Stimulated activated CD8-positive, alpha-beta memory T cell treated with anti-CD3 and anti-CD28 coated beads, Interleukin-4, amount 100 ng/mL, for 24 hours (primary cell): ENCODE measurements around the gene CST9.
"Not testable (repeated sequence)": the region's sequence is repeated elsewhere in the genome, so short reads cannot be mapped to it uniquely, and the experiment has no call there.

Experiments
- DNase-seq: peaks from one replicate; pipeline ENCODE4 v3.0.0-alpha.2; 2020; ENCODE audit warnings: low read depth

Gene CST9

GRCh38 chr20:23587631-23588030 is 18.1 kb downstream of the CST9 start:
- no peak for DNase-seq

- no peak for DNase-seq
Observed at GRCh38 chr20:23586735-23587525, 18.8 kb downstream of the CST9 start.

GRCh38 chr20:23585808-23586734 is 19.6 kb downstream of the CST9 start:
- no peak for DNase-seq

GRCh38 chr20:23585449-23585807 is 20.3 kb downstream of the CST9 start:
- no peak for DNase-seq

GRCh38 chr20:23584434-23585199 is 21.1 kb downstream of the CST9 start:
- DNase-seq, result no peak

- DNase-seq, result no peak
Observed at GRCh38 chr20:23583526-23583925, 22.2 kb downstream of the CST9 start.

- no peak for DNase-seq
Observed at GRCh38 chr20:23582293-23582692, 23.4 kb downstream of the CST9 start.

- DNase-seq, result not testable (repeated sequence)
Observed at GRCh38 chr20:23581833-23582232, 23.9 kb downstream of the CST9 start.

GRCh38 chr20:23574977-23575376 is 30.7 kb downstream of the CST9 start:
- DNase-seq, result no peak

- no peak for DNase-seq
Observed at GRCh38 chr20:23570178-23570760, 35.4 kb downstream of the CST9 start.

- DNase-seq, result no peak
Observed at GRCh38 chr20:23569570-23569969, 36.1 kb downstream of the CST9 start.

GRCh38 chr20:23568971-23569330 is 36.8 kb downstream of the CST9 start:
- DNase-seq, result no peak

GRCh38 chr20:23568320-23568970 is 37.3 kb downstream of the CST9 start, which contains the start of gene CST9L:
CST9L (minus strand) TSS chr20:23568484; CDS start chr20:23568450, 34 bp downstream.
- DNase-seq, result no peak

- DNase-seq, result no peak
Observed at GRCh38 chr20:23566199-23566932, 39.4 kb downstream of the CST9 start.

- DNase-seq, result no peak
Observed at GRCh38 chr20:23565503-23566045, 40.1 kb downstream of the CST9 start.

- DNase-seq, result no peak
Observed at GRCh38 chr20:23564927-23565326, 40.8 kb downstream of the CST9 start.

GRCh38 chr20:23562721-23563342 is 42.9 kb downstream of the CST9 start:
- DNase-seq, result no peak

GRCh38 chr20:23554401-23554800 is 51.3 kb downstream of the CST9 start:
- no peak for DNase-seq
